Adrenal gland (tissue), 5 donors: ENCODE results near the gene AK4.

ENCODE experiments used
- POLR2A ChIP-seq, 2 donors: fragments of 450-650 bp; IDR thresholded peaks; one replicate each; pipeline ENCODE4 v1.6.1; 2017; ENCODE audit warnings: antibody characterized with exemption in 2 of 2, mild to moderate bottlenecking in 2 of 2, moderate library complexity in 1 of 2
- TF ChIP-seq, protein P1 (sequence below), 6 experiments: fragments of 450-650 bp in 4 of 6; fragments of 200-600 bp in 2 of 6; sonication (generic) in 1 of 6; IDR thresholded peaks; 1 replicate in 5 of 6; 2 replicates in 1 of 6; pipeline versions ENCODE4 v1.5.1 to v1.8.0; 2016 to 2021; ENCODE audit warnings: antibody characterized with exemption in 6 of 6, mild to moderate bottlenecking in 2 of 6, moderate library complexity in 1 of 6
- donor health status: DM: no; HTN: no; CAD: no.

DNA sequence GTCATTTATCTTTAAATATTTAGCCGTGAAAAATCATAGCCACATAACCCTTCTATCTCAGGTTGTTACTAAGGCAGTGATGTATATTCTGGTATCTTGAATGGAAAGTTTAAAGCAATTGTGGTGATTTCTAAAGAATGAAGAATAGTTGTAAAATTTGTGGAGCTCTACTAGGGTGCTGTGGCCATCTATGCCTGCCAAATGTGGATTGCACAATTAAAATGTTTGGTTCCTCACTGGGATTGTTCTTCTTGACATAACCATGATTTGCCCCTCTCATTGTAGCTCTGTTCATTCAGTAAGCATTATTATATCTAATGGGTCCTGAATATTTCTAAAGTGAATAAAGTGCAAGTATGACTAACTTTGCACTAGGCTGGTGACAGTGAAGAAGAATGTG, 50.1 kb downstream of the AK4 start:
- TF ChIP-seq, protein P1, sequence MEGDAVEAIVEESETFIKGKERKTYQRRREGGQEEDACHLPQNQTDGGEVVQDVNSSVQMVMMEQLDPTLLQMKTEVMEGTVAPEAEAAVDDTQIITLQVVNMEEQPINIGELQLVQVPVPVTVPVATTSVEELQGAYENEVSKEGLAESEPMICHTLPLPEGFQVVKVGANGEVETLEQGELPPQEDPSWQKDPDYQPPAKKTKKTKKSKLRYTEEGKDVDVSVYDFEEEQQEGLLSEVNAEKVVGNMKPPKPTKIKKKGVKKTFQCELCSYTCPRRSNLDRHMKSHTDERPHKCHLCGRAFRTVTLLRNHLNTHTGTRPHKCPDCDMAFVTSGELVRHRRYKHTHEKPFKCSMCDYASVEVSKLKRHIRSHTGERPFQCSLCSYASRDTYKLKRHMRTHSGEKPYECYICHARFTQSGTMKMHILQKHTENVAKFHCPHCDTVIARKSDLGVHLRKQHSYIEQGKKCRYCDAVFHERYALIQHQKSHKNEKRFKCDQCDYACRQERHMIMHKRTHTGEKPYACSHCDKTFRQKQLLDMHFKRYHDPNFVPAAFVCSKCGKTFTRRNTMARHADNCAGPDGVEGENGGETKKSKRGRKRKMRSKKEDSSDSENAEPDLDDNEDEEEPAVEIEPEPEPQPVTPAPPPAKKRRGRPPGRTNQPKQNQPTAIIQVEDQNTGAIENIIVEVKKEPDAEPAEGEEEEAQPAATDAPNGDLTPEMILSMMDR (IDR thresholded peaks at IDR 0.05) = no peak
- no peak for TF ChIP-seq POLR2A (IDR thresholded peaks at IDR 0.05)
